Ramos (cell line): ENCODE data around the gene MCF2L.

ENCODE experiments used
- in situ Hi-C: fragments of 300-500 bp; cut with MboI; formaldehyde crosslinking; loops from one replicate; pipeline ENCODE4 v1.14.3; 2022; ENCODE audit warnings: low sequenced_read_pairs; ENCODE audit not compliant: unreplicated experiment

MCF2L gene

DNA sequence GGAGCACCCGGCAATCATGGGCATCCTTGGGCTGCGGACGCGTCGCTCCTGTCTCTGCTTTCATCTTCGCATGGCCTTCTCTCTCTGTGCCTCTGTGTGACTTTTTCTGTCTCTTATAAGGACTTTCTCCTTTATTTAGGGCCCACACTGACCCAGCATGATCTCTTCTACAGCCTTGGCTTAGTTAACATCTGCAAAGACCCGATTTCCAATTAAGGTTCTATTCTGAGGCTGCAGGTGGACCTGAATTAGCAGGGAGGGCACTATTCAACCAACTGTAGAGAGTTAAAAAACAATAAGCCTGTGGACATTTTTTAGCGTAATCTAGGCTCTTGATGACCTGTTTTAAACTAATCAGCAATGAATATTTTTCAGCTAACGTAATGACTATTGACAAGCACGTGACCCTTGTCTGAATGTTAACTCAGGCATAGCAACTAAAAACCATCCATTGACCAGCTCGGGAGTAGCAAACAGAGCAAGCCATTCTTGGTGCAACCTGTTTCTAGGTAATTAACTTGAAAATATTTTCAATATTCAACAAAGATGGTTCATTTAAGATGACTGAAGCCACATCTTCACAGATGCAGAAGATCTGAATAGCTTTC, 168.8 kb downstream of the MCF2L start:
- in situ Hi-C loops, result no loop called here

DNA sequence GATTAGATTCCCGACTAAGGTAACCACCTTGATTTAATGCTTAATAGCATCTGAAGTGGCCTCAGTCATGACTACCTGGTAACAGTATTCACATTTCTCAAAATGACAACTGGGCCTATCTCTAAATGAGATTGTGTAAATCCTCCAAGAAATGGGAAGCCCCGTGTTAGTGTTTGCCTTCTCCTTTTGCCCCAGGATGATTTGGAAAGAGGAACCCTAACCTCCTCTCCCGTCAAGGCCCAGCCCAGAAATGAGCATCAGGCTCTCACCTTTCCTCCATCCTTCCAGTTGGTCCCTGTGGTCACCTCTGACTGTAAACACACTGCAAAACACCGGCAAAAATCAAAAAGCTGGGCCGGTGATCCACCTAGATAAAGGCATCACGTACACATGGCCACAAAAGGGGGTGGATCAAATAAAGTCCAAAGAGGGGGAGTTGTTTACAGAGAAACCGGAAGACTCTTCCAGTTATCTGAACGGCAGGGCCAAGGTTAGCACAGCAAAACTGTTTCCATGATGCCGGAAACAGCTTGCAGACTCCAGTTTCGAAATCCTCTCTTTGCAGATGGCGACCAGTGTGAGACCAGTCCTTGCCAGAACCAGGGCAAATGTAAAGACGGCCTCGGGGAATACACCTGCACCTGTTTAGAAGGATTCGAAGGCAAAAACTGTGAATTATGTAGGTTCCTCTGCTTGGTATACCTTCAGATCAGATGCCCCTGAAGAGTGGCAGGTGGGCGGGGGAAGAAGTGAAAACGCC, 170.0 kb downstream of the MCF2L start:
- in situ Hi-C loops, result no loop called here

DNA sequence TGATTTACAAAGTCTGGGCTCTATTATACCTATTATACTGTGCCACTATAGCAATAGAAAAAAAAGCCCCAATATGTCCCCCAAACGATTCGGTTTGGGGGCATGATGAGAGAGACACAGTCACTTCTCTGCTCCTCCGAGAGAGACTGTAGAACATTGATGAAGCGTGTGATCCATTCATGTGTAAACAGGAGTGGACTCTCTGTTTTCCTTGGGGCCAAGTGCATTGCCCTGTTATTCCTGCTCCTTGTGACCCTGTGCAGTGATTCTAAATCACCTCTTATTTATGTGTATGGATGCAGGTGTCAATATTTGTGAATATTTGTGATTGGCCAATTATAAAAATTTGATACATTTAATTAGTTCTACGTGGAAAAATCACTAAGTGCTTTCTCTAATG, 170.6 kb downstream of the MCF2L start:
- in situ Hi-C loops, result no loop called here

DNA sequence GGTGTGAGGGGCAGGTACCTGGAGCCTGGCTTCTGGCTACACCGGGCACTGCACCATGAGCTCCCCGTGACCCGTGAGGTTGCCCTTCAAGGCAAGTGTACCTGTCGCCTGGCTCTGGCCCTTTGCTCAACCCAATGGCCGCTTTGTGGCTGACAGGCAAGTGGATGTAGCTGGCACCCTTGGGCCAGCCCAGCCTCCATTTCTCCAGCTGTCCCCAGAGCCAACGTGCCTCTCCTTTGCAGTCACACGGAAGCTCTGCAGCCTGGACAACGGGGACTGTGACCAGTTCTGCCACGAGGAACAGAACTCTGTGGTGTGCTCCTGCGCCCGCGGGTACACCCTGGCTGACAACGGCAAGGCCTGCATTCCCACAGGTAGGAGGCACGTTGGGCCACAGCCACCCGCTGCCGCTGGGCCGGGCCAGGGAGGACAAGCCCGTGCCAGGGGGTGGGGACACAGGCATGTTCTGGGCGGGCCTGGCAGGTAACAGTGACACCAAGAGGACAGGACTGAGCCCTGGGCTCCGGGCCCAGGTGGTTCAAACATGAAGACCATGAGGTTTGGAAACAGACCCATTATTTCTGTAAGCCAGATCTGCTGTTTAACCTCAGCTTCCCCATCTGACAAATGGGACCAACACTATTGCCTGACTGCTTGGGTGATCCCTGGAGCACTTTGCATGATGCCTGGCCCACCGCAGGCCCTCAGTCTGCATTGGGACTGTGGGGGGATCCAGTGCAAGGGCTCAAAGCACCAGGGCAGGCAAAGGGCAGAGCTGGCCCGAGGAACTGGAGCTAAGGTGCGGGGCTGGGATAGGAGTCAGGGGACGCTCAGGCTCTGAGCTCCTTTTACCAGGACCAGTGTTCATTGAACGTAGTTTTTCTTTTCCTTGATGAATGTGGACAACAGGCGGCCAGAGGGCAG, 171.9 kb downstream of the MCF2L start:
- in situ Hi-C loops, result no loop called here

DNA sequence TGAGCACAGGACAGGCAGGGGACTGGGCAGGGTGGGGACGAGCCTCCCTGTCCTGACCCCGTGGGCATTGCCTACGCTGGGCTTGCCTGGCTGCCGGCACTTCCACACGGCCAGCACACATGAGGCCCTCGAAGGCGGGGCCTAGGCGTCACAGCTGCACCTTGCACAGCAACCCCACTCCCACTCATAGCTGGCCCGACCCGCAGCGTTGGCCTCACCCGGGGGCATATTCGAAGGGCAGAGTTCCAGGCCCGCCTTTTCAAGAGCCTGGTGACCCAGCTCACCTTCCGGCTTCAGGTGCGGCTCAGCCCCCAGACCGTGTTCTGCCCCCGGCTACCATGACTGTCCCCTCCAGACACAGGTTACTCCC, 172.6 kb downstream of the MCF2L start:
- in situ Hi-C loops, result no loop called here

DNA sequence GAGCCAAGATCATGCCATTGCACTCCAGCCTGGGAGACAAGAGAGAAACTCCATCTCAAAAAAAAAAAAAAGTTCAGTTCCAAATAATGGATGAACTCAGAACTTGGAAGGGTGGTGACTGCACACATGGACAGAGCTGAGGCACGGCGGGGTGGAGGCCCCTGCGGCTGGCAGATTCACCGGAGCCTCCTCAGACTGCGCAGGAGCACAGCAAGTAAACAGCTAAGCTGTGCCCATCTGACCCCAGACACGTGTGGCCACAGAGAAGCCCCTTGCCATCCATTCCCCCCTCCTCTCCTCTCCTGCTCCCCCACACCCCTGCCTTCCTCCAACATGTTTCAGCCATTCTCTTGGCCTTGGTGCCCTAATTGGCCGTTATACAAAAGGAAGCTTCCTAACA, 173.9 kb downstream of the MCF2L start:
- in situ Hi-C loops, result no loop called here

DNA sequence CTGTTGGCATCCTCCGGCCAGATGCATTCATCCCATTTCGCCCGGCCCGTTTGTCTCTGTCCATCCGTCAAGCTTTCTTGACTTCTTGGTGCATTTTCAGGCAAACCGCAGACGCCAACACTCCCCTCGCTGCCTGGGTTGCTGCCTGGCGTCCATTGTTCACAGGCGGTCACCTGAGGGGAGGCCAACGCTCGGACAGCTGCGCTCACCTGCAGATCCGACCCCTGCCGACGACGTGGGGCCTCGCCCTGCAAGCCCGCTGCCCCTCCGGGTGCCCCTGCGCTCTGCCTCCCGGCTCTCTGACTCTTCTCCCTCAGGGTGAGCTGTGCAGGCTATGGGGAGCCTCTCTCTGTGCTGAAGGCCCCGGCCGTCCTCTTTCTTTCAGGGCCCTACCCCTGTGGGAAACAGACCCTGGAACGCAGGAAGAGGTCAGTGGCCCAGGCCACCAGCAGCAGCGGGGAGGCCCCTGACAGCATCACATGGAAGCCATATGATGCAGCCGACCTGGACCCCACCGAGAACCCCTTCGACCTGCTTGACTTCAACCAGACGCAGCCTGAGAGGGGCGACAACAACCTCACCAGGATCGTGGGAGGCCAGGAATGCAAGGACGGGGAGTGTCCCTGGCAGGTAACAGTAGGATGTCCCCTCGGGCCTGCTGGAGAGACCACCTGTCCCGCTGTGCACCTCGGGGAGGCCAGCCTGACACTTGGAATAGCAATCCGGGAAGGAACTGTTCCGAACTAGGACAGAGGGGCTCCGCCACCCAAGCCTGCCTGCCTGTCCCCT, 174.6 kb downstream of the MCF2L start:
- in situ Hi-C loops, result no loop called here

DNA sequence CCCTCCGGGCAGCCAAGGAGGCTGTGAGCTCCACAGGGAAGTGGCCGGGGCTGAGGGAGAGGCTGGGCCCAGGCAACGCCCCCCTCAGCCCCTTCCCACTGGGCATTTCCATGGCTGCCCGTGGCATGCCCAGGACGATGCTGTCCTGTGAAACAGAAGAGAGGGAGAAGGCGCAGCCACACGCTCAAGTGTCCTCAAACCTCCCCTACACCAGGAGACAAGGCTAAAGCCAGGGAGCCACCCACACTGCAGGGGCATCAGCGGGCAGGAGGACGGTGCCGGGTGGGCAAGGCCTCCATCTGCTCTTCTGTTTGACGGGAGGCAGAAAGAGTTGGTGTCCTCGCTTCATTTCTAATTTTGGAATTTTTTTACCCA, 175.2 kb downstream of the MCF2L start:
- in situ Hi-C loops, result no loop called here

DNA sequence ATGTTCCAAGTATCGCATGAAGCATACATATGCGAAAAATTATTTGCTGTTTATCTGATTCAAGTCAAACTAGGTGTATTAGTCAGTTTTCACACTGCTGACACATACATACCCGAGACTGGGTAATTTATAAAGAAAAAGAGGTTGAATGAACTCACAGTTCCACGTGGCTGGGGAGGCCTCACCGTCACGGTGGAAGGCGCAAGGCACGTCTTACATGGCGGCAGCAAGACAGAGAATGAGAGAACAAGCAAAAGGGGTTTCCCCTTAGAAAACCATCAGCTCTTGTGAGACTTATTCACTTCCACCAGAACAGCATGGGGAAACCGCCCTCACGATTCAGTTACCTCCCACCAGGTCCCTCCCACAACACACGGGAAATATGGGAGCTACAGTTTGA, 176.5 kb downstream of the MCF2L start:
- in situ Hi-C loops, result no loop called here

DNA sequence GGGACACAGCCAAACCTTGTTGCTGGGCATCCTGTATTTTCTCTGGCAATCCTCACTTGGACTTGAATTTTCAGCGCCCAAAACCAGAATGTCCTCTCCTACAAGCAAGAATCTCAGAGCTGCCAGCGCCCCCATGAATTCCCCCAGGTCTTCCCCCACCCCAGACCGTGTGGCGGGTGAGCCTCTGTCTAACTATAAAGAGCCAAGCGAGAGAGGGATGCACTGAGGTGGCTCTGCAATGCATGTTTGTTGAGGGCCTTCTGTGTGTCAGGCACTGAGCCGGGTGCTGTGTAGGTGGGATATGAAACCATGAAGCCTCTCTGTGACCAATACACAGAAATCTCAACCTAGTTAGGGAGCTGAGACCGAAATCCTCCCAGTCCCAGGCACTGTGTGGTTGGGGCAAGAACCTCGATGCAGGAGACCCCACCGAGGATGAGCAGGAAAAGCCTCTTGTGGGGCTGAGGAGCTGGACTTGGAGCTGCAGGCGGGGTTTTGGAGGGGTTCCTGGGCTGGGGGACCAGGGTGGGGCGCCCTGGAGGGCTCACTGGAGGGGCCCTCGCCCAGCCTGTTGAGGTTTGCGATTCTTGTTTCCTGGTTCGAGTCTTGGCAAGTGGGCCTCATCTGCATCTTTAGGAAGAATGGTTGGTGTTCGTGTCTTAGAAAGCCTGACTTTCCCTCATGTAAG, 177.0 kb downstream of the MCF2L start:
- in situ Hi-C loops, result no loop called here

DNA sequence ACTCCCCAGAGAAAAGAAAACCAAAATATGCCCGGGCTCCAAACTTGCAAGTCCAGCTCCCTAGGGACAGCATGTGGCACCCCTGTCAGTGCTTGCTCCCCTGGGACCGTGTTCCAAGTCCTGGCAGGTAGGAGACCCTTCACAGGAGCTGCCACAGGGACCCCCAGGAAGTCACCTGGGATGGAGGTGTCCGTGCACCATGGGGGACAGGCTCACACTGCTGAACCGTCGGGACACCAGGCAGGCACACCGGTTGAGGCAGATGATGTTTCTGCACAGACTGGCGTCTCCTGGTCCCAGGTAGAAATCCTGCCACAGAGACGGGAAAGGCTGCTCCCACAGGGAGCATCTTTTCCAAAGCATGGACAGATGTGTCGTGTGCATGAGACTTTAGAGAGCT, 177.7 kb downstream of the MCF2L start:
- in situ Hi-C loops, result no loop called here

DNA sequence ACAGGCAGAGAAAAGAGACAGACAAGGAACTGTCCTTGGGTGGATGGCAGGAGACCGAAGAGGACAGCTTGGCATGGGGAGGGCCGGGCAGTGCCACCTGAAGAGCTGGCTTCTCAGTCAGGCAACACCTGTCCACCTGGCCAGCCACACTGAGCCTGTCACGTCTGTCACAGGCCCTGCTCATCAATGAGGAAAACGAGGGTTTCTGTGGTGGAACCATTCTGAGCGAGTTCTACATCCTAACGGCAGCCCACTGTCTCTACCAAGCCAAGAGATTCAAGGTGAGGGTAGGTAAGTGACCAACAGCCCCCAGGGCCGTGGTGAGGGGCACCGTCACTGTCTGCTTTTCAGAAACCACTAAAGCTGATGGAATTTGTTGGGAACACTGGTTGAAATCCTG, 178.2 kb downstream of the MCF2L start:
- in situ Hi-C loops, result no loop called here

DNA sequence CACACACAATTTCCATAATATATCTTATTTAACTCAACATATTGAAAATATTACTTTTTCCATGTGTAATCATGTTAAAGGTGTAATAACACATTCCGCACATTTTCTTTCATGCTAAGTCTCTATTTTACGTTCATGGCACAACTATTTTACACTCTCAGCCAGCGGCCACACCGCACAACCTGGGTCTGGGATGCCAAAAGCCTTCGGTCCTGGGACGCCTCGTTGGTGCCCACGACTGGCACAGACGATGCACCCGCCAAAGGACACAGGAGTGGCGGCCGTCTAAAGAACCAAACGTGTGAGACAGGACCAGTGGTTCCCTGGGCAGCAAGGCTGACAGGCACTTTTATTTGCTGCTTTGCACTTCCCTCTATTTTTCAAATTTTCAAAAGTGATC, 179.4 kb downstream of the MCF2L start:
- in situ Hi-C loops, result no loop called here

DNA sequence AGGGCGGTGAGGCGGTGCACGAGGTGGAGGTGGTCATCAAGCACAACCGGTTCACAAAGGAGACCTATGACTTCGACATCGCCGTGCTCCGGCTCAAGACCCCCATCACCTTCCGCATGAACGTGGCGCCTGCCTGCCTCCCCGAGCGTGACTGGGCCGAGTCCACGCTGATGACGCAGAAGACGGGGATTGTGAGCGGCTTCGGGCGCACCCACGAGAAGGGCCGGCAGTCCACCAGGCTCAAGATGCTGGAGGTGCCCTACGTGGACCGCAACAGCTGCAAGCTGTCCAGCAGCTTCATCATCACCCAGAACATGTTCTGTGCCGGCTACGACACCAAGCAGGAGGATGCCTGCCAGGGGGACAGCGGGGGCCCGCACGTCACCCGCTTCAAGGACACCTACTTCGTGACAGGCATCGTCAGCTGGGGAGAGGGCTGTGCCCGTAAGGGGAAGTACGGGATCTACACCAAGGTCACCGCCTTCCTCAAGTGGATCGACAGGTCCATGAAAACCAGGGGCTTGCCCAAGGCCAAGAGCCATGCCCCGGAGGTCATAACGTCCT, 180.0 kb downstream of the MCF2L start:
- in situ Hi-C loops, result no loop called here
